Tibial nerve (tissue), 4 donors: Measurements from ENCODE around the gene CMTM2.

ENCODE experiments used
- CTCF ChIP-seq, 5 experiments: fragments of 200-600 bp in 3 of 5; fragments of 450-650 bp in 2 of 5; sonication (generic) in 3 of 5; IDR thresholded peaks; one replicate each; pipeline ENCODE4 v1.5.1; 2016 to 2019; ENCODE audit warnings: antibody characterized with exemption in 5 of 5, mild to moderate bottlenecking in 3 of 5, moderate library complexity in 2 of 5
- EP300 ChIP-seq, 2 donors: sonication (generic); formaldehyde crosslinking; IDR thresholded peaks; one replicate each; pipeline ENCODE4 v1.6.1; 2017; ENCODE audit warnings: antibody characterized with exemption in 2 of 2, mild to moderate bottlenecking in 1 of 2
- POLR2A ChIP-seq, 2 donors: fragments of 450-650 bp; IDR thresholded peaks; one replicate each; pipeline ENCODE4 v1.6.1; 2017; ENCODE audit warnings: antibody characterized with exemption in 2 of 2, mild to moderate bottlenecking in 2 of 2, moderate library complexity in 2 of 2

- TF ChIP-seq CTCF (IDR thresholded peaks at IDR 0.05) (no peak), POLR2A (IDR thresholded peaks at IDR 0.05) (no peak), EP300 (IDR thresholded peaks at IDR 0.05) (no peak)
Measured at GRCh38 chr16:66623755-66624154, 44.5 kb downstream of the CMTM2 start.
